GM19467 (cell line): ENCODE measurements around the gene HMX1.

Source experiments
- ATAC-seq: cut with Tn5 transposase; IDR thresholded peaks from one replicate; pipeline ENCODE4 v1.9.1; 2021; ENCODE audit warnings: mild to moderate bottlenecking, moderate library complexity; ENCODE audit not compliant: unreplicated experiment

The HMX1 gene

DNA sequence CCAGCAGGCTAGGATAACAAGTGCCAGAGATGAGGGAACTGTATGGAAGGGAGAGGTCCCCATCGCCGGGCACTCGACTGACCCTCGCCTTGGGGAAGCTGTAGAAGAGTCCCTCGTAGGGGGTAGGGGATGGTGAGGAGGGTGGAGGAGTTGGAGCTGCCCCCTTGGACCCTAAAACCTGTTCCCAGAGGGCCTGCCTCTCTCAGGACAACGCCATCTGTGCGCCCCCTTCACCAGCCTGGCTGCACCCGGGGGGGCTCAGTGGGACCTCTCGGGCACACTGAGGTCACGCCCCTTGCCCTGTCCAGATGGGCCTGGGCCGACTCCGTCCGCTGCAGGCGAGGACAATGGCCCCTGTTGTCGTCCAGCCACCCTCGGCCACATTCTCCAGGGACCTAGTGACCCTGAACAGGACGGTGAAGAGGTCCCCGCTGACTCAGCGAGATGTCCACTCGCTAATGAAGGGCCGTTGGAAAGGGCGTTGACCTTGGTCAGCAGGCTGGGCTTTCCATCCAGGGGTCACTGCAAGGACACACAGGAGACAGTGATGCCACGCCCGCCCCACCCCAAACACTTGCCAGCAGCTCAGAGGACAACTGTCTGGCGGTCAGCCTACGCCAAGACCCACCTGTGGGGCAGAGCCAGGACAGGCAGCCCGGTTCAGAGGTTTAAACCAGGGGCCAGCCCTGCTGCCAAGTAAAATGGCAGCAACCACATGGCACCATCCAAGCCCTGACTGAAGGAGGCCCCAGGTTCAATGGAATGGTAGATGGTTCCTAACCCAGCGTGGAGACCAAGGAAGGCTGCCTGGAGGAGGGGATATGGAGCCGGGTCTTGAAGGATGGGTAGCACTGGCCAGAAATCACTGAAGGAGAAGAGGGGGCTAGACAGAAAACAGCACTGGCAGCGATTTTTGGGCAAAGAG, 51.2 kb downstream of the HMX1 start:
- ATAC-seq = no peak

GRCh38 chr4:8819473-8820177, 52.0 kb downstream of the HMX1 start:
- no peak for ATAC-seq

DNA sequence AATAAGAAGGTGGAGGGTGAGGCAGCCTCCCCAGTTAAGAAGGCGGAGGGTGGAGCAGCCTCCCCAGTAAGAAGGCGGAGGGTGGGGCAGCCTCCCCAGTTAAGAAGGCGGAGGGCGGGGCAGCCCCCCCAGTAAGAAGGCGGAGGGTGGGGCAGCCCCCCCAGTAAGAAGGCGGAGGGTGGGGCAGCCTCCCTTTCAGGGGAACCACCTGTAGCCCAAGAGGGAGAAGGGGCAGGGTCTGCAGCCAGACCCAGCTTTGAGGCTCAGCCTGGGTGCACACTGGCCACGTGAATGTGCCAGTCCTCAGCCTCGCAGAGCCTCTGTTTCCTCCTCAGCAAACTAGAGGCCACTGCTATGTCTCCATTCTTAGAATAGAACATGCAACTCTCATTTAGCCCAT, 52.6 kb downstream of the HMX1 start:
- no peak for ATAC-seq

DNA sequence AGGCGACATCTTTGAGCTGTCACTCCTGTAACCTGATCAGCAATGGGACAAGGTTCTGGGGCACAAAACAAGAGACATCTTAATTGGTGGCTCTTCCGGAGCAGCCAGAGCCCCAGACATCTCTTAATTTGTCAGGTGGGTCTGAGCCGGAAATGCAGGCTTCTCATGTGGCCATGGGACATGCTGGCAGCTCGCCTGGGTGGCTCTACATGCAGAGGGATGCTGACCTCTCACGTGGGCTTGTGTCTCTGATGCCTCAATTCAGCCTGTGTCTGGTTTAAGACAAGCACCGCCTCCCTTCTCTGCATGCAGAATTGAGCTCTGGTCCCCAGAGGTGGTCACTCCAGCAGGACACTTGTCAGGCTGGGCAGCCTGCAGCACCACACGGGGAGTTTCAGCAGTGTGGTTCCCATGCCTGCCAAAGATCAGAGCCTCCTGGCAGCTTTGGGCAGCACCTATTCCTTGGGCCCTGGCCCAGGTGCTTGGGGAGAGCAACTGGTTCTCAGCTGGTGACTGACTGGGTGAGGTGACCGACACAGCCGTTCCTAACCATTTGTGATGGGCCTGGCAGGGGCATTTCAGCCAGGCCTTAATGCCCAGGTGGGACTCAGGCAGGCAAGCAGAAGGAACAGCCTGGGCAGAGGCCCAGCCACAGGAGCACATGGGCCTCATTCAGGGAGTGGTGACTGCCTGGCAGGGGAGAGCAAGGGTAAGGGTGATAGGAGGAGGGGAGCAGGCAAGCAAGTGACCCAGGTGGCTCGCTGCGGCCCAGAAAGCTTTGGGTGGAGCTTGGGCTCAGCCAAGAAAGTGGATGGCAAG, 53.4 kb downstream of the HMX1 start:
- no peak for ATAC-seq

DNA sequence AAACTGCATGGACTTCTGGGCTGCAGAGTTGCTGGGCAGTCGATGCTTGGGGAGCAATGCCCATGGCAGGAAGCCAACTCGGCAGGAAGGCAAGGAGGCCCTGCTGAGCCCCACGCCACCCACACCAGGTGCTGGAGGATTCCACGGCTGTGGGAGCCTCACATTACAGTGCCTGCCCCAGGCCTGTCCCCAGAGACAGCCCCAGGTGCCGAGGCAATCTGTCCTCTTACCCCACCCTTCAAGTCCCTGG, 53.9 kb downstream of the HMX1 start:
- no peak for ATAC-seq

- no peak for ATAC-seq
These were observed 54.4 kb downstream of the HMX1 start for GRCh38 chr4:8817096-8817812.
